Loucy (cell line): Measurements from ENCODE around the gene KATNIP.

Experiments used
- H2AFZ ChIP-seq: fragments of 200-600 bp; sonication (generic); 2 replicates; pipeline ENCODE4 v1.6.0; 2016; ENCODE audit warnings: antibody characterized with exemption, mild to moderate bottlenecking, low read length, moderate library complexity
- H3F3A ChIP-seq: fragments of 200-600 bp; 2 replicates; pipeline ENCODE4 v1.6.0; 2016; ENCODE audit warnings: antibody characterized with exemption, low read depth, mild to moderate bottlenecking
- H3K27me3 ChIP-seq: fragments of 200-600 bp; sonication (generic); 2 replicates; pipeline ENCODE4 v1.6.1; 2014; ENCODE audit warnings: low read length, mild to moderate bottlenecking; ENCODE audit not compliant: insufficient read depth, poor library complexity, severe bottlenecking
- H3K36me3 ChIP-seq: fragments of 200-600 bp; sonication (generic); 2 replicates; pipeline ENCODE4 v1.6.1; 2016; ENCODE audit warnings: low read length; ENCODE audit not compliant: insufficient read depth
- H3K4me1 ChIP-seq: fragments of 200-600 bp; sonication (generic); 2 replicates; pipeline ENCODE4 v1.5.1; 2014; ENCODE audit warnings: low read length, mild to moderate bottlenecking; ENCODE audit not compliant: insufficient read depth, poor library complexity, severe bottlenecking
- H3K4me2 ChIP-seq: fragments of 200-600 bp; sonication (generic); 2 replicates; pipeline ENCODE4 v1.6.0; 2014; ENCODE audit warnings: antibody characterized with exemption, low read length, low read depth, mild to moderate bottlenecking; ENCODE audit not compliant: poor library complexity, severe bottlenecking
- H3K4me3 ChIP-seq: fragments of 200-600 bp; sonication (generic); 2 replicates; pipeline ENCODE4 v1.5.1; 2014; ENCODE audit warnings: low read length, mild to moderate bottlenecking, mixed read lengths; ENCODE audit not compliant: poor library complexity, severe bottlenecking
- H3K79me2 ChIP-seq: fragments of 200-600 bp; sonication (generic); 2 replicates; pipeline ENCODE4 v1.6.1; 2014; ENCODE audit warnings: low read length; ENCODE audit not compliant: insufficient read depth
- H3K9ac ChIP-seq: fragments of 200-600 bp; sonication (generic); 2 replicates; pipeline ENCODE4 v1.6.0; 2014; ENCODE audit warnings: mild to moderate bottlenecking, low read depth, low read length, moderate library complexity; ENCODE audit not compliant: poor library complexity, severe bottlenecking
- H3K9me2 ChIP-seq: fragments of 200-600 bp; sonication (generic); replicated peaks from 2 replicates; pipeline ENCODE4 v1.6.1; 2016; ENCODE audit warnings: low read depth, low read length, mixed read lengths
- H3K9me3 ChIP-seq: fragments of 200-600 bp; sonication (generic); 2 replicates; pipeline ENCODE4 v1.6.1; 2014; ENCODE audit warnings: mild to moderate bottlenecking, antibody characterized with exemption, low read length, low read depth; ENCODE audit not compliant: insufficient read depth
- H4K20me1 ChIP-seq: fragments of 200-600 bp; sonication (generic); 2 replicates; pipeline ENCODE4 v1.6.0; 2014; ENCODE audit warnings: antibody characterized with exemption, low read length, mild to moderate bottlenecking; ENCODE audit not compliant: insufficient read depth, poor library complexity, severe bottlenecking
- CTCF ChIP-seq: fragments of 200-600 bp; sonication (generic); conservative IDR thresholded peaks from 2 replicates; pipeline ENCODE4 v1.5.1; 2014; ENCODE audit warnings: mild to moderate bottlenecking, antibody characterized with exemption, low read length
- EZH2phosphoT487 ChIP-seq: fragments of 200-600 bp; IDR thresholded peaks from 2 replicates; pipeline ENCODE4 v1.6.1; 2018; ENCODE audit warnings: antibody characterized with exemption, mild to moderate bottlenecking, moderate library complexity, borderline replicate concordance

Gene KATNIP

GRCh38 chr16:27520982-27521673, 28.8 kb upstream of the KATNIP start:
- H3K9me3 ChIP-seq: no peaks in the 10 kb centered on the region
- H3F3A ChIP-seq: no peaks in the 10 kb centered on the region
- no peak overlapping the region for H2AFZ ChIP-seq
- no peak overlapping the region for H3K4me2 ChIP-seq
- H4K20me1 ChIP-seq: no peaks in the 10 kb centered on the region
- H3K4me3 ChIP-seq: no peak overlapping the region
- peaks cover 48% of the 10 kb centered on the region; the same call in 1 of the 2 replicates for H3K36me3 ChIP-seq
- H3K9ac ChIP-seq: no peak overlapping the region
- TF ChIP-seq EZH2phosphoT487 (no peak), CTCF (no peak)
- H3K4me1 ChIP-seq: no peaks in the 10 kb centered on the region
- no peaks in the 10 kb centered on the region for H3K79me2 ChIP-seq
- no peaks in the 10 kb centered on the region for H3K27me3 ChIP-seq
- H3K9me2 ChIP-seq: no peaks in the 10 kb centered on the region

GRCh38 chr16:27522173-27522707, 27.7 kb upstream of the KATNIP start:
- H3K36me3 ChIP-seq: peaks cover 58% of the 10 kb centered on the region; the same call in 1 of the 2 replicates
- H3K9ac ChIP-seq: no peak overlapping the region

GRCh38 chr16:27526180-27526579, 23.8 kb upstream of the KATNIP start:
- H3K4me2 ChIP-seq: no peak overlapping the region
- H3K4me1 ChIP-seq: no peaks in the 10 kb centered on the region
- no peak overlapping the region for H3K4me3 ChIP-seq
- no peak overlapping the region for H2AFZ ChIP-seq
- peaks cover 76% of the 10 kb centered on the region; the same call in 1 of the 2 replicates for H3K36me3 ChIP-seq
- no peaks in the 10 kb centered on the region for H3K79me2 ChIP-seq
- TF ChIP-seq EZH2phosphoT487 (no peak), CTCF (no peak)
- no peaks in the 10 kb centered on the region for H3K27me3 ChIP-seq
- H3K9ac ChIP-seq: no peak overlapping the region
- no peaks in the 10 kb centered on the region for H3K9me3 ChIP-seq
- H4K20me1 ChIP-seq: no peaks in the 10 kb centered on the region
- no peaks in the 10 kb centered on the region for H3F3A ChIP-seq
- H3K9me2 ChIP-seq: no peaks in the 10 kb centered on the region

More at GRCh38 chr16:27522173-27522707, 27.7 kb upstream of the KATNIP start:
- H3K27me3 ChIP-seq: no peaks in the 10 kb centered on the region
- H3K79me2 ChIP-seq: no peaks in the 10 kb centered on the region
- no peaks in the 10 kb centered on the region for H3F3A ChIP-seq
- H2AFZ ChIP-seq: no peak overlapping the region
- H3K4me1 ChIP-seq: no peaks in the 10 kb centered on the region
- no peak overlapping the region for H3K4me2 ChIP-seq
- H4K20me1 ChIP-seq: no peaks in the 10 kb centered on the region
- H3K9me3 ChIP-seq: no peaks in the 10 kb centered on the region
- no peak overlapping the region for H3K4me3 ChIP-seq
- TF ChIP-seq CTCF (no peak), EZH2phosphoT487 (no peak)
- no peaks in the 10 kb centered on the region for H3K9me2 ChIP-seq
